ENCODE results near the gene ITPR1.
"Not testable (repeated sequence)": the region's sequence is repeated elsewhere in the genome, so short reads cannot be mapped to it uniquely, and the experiment has no call there.

Gene ITPR1

DNA sequence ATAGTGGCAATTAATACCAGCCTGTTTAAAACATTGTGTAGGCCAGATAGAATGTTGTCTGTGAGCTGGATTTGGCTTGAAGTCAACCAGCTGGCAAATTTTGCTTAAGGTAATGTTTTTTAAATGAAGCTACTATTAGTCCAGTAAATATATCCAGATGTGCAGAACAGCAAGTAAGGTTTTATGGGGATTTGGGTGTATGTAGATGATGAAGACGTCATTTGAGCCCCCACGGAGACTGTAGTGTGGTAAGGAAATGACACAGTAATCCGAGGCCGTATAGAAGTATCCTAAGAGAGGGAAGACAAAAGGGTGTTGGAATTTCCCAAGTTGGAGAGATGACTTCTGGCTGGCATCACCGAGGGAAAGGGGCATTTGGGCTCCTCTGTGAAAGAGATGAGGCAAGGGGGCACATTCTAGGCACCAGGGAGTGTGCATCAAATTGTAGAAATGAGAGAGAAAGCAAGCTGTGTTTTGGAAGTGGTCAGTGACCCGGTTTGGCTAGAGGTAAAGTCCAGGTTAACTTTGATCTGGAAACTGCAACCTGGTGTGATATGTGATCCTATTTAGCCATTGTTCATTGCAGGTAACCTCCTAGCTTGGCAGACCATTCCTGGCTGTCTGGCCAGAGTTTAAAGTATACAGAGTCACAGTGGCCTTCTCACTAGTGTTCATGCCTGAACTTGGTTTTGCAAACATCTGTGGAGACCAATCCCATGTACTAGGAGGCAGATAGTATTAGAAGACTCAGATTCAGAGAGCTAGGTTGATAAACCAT, 104.2 kb downstream of the ITPR1 start:
- DNase-seq: no peak

DNA sequence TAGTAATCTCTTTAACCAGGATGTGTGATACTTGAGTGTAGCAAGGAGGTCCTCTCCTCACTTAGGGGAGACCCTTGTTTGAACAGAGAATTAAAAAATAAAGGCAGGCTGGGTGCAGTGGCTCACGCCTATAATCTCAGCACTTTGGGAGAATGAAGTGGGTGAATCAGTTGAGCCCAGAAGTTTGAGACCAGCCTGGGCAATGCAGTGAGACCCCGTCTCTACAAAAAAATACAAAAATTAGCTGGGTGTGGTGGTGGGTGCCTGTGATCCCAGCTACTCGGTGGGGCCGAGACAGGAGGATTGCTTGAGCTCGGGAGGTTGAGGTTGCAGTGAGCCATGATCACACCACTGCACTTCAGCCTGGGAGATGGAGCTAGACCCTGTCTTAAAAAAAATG, 105.1 kb downstream of the ITPR1 start:
- DNase-seq: not testable (repeated sequence)

DNA sequence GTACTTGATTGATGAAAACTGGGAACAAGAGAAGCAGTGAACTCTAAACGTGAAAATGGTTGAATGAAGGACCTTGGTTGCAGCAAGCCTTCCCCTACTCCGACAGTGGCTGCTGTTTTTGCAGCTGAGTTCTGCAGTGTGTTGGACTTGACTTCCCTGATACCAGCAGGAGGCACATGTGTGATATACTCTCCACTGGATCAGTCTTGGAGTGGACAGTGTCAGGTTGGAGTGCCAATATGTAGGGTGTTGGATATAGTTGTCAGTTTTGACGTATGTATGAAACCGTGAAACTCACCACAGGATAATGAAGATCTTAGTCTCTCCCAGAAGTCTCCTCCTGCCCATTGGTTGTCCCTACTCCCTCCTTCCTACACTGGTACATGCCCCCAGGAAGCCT, 106.5 kb downstream of the ITPR1 start:
- no peak for DNase-seq

DNA sequence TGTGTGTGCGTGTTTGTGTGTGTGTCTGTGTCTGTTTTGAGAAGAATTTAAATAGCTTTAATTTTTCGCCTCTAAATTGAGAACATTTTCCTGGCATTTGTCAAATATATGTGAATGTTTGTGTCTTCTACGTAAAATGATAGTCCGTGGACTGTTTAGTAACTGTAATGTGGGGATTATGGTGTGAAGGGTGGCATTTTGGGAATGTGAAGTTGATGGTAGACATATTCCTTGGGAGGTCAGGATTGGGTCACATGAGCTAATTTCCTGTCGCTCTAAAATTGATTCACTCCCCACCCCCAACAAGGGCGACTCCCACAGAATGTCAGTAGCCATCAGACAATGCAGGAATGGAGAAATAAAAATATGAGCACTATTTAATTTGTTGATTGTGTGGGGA, 107.3 kb downstream of the ITPR1 start:
- DNase-seq: no peak

DNA sequence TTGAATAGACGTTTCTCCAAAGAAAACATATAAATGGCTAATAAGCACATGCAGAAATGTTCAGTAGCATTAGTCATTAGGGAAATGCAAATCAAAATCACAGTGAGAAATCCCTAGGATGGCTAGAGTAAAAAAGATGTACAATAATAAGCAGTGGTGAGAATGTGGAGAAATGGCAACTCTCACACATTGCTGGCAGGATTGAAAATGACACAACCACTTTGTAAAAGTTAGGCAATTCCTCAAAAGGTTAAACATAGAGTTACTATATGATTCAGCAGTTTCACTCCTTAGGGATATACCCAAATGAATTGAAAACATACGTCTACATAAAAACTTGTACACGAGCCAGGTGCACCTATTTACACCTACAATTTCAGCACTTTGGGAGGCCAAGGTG, 108.7 kb downstream of the ITPR1 start:
- no peak for DNase-seq

DNA sequence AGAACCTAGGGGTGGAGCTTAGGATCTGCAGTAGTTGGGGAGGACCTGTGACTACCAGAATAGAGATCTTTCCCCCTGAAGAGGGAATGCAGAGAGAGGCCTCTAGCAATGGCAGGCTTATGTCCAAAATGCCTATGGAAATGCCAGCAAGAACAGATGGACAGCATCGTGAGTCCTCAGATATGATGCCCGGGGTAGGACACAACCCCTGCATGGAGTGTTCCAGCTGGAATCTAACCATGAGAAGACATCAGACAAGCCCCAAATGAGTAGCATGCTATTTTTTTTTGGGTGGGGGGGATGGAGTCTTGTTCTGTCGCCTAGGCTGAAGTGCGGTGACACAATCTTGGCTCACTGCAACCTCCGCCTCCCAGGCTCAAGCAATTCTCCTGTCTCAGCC, 111.5 kb downstream of the ITPR1 start:
- no peak for DNase-seq

DNA sequence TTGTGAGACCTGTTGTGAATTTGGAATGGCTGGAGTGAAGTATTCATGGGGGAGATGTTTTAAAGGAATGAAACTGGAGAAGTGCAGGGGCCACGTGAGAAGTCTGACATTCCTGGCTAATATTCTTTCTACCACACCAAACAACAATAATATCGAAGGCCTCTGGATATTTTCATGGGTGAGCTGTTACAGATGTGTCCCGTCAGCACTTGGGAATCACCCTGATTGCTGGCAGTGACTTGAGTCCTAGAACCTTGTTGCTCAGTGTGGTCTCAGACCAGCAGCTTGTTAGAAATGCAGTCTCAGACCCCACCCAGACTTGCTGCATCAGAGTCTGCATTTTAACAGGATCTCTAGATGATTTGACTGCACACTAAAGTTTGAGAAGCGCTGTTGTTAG, 113.8 kb downstream of the ITPR1 start:
- no peak for DNase-seq

DNA sequence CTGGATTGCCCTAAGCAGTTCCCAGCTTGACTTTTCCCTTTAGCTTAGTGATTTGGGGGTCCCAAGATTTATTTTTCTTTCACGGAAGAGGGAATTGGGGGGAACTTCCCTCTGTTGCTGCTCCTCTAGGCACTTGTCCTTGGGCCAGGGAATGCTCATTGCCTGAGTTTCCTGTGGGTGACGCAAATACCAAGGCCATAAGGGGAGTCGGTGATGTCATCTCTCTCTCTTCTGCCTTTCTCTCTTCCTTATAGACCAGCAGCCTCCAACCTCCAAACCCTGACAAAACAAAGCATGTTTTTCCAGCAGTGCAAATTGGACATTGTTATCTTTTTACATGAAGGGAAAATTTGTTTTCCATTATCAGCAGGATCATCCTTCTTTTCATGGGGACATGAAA, 120.2 kb downstream of the ITPR1 start:
- DNase-seq: no peak

DNA sequence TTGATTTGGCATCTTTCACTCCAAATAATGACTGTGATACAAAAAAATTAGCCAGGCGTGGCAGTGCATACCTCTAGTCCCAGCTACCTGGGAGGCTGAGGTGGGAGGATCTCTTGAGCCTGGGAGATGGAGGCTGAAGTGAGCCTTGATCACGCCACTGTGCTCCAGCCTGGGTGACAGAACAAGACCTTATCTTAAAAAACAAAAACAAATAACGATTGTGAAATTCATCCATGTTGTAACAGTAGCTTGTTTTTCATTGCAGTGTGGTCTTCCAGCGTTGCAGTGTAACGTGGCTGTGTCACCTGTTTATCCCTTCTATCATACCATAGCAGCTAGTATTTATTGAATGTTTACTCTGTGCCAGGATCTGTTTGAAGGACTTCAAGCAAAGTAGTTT, 120.9 kb downstream of the ITPR1 start:
- no peak for DNase-seq

DNA sequence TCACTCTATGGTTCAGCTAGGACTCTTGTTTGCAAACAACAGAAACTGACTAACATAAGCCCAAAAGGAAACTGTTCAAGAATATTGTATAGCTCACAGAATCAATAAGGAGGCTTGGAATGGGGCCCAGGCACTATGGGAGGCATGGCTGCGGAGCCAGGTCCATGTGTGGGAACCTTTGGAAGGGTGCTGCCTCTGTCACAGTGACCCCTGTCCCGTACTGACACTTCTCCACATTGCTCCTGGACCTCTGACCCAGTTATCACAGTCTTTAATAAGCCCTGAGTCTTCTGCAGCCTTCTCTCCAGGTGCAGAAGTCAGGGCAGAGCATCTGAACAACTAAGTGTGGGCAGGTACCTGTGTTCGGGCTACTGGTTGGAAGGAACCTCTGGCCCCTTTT, 121.8 kb downstream of the ITPR1 start:
- DNase-seq: no peak

DNA sequence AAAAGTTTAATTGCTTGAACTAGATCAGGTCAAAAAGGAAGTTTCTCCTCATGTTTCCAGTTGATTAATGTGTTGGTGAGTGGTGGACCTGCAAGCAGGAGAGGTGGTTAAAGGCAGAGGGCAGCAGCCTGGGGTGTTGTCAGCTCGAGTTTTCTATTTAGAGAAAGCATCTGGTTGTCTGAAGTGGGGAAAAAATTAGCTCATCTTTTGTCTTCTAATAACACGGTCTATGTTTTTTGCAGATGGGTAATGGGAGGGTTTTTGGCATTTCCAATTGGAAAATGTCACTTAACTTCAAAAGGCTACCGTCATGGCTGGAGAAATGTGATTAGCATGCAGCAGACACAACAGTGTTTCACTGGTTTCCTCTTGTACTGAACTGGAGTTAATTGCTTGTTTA, 122.6 kb downstream of the ITPR1 start:
- DNase-seq: no peak

DNA sequence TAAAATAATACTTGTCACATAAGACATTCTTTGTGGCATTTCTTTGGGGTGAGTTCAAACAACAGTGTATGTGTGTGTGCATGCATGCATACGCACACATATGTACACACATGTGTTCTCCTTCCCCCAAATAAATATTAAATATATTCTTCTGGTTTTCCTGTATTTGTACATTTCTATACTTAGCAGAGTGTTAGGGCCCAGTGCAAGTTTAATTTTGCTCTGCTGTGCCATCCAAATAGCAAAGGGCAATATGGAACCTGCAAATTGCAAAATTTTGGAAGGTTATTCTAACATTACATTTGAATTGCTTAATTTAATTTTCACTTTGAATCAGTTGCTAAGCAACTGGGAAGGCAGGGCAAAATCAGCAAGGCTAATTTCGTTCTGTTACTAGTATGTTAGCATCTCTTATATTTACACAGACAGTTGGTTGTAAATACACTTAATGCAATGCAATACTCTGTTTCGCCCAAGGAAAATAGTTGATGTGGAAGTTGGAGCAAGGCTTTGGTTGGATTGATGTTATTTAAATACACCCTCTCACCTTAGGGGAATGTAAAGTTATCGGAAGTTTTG, 130.4 kb downstream of the ITPR1 start:
- DNase-seq: no peak

DNA sequence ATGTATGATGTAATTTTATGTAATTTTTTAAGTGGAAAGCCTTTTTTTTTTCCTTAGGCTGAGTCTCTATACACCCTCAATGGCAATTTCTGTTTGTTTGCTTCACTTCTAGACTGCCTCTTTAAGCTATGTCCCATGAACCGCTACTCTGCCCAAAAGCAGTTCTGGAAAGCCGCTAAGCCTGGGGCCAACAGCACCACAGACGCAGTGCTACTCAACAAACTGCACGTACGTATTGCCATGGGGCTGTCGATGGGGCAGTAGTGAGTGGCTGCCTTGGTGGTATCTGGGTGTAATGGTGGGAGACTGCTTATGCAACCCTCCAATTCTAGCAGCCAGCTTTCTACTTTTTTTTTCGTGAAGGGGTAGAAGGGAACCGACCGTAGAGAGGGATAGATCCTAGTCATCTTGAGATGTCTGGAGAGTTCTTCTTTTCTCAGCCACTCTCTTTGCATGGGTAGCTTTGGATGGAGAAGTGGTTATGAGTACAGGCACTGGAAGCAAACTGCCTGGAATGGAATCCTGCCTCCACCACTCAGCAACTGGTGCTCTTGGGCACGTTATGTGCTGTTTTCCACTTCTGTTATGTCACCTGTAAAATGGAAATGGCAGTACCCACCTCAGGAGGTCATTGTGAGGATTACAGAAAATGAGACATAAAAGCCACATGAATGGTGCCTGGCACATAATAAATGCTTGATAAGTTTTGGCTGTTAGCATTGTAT, 134.7 kb downstream of the ITPR1 start:
- DNase-seq: no peak

DNA sequence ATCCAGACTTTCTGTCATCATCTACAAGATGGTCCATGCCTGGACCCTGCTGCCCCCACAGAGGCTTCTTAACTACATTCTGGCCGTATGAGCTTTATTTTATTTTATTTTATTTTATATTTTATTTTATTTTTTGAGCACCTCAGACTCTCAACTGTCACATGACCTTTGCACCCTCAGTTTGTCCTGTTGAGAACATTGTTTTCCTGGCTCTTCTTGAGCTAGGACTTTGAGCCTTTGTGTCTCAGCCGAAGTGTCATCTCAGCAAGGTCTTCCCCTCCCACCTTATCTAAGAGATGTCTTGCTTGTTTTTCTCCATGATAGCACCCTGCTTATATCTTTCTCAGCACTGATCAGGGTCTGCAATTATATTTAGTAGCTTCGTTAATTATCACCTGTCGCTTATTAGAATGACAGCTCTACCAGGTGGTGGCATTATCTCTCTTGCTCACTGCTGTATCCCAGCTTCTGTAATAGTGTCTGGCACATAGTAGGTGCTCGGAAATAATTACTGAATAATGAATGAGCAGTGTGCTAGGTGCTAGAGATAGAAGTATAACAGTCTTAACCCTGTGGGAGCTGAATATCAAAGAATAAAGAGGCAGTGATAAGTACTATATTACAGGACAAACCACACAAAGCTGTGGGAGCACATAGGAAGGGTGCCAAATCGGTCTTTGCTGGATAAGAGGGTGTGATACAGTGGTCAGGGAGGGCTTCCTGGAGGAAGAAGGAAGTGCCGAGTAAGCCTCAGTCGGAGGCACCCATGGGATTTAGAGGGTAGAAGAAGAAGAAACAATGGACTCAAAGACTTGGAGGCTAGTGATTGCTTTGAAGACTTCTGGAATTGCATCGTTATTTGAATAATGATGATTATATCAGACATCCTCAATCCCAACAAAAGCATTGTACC, 136.2 kb downstream of the ITPR1 start:
- DNase-seq: no peak

DNA sequence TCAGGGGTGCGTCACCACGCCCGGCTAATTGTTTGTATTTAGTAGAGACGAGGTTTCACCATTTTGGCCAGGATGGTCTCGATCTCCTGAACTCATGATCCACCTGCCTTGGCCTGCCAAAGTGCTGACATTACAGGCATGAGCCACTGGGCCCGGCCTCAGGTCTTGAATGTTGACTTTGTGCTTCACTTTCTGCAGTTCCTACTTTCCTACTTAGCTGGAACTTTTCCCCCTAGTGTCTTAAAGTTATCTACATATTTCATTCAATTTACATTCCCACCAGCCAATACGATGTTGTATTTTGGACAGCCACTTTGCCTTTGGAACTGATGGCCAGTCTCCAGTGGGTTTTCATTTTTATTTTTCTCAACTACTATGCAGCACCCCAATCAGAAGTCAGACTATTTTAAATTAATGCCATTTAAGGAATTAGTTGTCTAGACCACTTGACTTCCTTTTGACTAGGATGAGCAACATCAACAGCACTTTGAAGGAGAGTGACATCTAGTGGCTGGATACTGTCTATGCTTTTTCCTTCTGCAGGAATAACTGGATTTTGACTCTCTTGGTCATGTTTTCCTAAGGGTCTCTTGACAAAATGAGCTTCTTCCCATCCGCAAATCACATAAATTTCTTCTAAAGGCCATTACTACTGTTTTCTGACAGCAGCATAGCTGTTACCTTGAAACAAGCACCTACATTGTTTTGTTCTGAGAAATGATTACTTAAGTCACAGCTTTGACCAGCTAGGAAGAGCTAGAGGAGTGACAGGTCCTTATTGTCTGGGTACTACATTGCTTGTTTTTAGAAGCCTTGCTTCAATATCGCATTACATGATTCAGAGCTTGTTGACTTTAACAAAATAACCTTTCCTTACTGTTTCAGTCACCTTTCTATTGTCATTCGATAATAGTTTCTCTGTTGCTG, 140.2 kb downstream of the ITPR1 start:
- no peak for DNase-seq

DNA sequence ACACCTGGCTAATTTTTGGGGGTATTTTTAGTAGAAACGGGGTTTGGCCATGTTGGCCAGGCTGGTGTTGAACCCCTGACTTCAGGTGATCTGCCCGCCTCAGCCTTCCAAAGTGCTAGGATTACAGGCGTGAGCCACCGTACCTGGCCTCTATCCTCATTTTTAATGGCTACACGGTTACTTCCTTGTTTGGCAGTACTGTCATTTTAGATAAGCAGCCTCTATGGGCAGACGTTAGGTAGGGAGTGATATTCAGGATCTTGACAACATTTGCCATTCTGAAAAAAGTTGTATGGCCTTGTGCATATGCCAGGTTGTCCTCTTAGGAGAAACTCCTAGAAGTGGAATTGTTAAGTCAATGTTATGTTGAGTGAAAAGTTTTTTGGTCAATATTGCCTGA, 141.7 kb downstream of the ITPR1 start:
- no peak for DNase-seq

DNA sequence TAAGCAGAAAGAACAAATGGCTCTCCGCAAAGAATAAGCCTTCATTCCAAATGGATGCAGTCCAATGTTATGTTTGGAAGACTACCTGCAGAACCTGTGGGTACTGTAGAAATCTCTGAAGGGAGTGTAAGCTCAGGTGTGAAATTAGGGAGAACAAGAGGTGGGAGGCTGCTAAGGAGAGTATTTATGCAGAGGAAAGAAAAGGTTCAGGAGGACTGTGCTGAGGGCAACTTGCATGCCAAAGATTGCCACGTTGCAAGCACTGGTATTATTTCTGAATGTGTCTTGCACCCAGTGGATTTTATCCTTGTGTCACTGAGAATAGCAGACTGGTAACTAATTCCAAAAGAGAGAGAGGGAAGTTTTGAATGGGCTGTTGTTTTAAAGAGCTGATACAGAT, 144.1 kb downstream of the ITPR1 start:
- DNase-seq: no peak

DNA sequence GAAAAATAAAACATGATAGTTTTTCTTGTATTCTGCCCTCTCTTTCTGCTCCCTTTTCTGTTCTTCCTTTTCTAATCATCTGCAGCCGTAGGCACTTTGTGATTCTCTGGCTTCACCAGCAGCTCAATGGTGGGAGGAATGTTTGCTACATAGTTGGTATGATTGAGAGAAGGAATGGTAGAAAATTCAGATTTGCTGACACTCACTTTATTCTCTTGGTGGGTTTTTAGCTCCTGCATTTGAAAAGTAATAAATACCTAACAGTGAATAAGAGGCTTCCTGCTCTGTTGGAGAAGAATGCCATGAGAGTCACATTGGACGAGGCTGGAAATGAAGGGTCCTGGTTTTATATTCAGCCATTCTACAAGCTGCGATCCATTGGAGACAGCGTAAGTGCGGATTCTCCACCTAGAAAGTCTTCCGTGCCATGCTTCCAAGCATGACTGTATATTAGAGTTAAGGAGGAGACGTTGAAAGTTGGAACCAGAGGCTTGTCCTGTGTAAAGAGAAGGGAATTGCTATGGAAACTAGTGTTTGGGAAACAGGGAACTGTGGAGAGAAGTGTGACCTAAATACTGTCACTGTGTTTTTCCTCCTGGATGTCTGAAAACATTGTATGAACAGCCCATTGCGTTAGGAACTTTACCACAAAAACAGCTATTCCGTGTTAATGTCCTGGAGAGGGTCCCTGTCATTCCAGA, 148.9 kb downstream of the ITPR1 start:
- DNase-seq: no peak

DNA sequence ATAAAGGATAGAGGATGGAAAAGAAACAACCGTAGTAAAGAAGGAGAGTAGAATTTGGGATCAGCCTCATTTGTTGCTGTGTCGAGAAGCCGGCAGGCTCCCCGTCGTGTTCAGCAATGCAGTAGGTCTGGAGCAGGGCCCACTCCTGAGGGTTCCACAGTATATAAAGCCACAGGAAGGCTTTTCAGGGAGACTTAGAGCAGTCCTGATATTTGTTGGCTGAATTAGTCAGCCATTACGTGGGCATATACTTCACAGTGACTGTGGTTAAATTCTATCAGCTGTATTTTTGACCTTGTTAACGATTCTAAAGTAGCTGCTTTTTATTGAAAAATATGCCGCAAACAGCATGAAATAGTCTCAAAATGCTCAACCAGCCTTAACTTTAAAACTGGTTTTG, 149.5 kb downstream of the ITPR1 start:
- no peak for DNase-seq

DNA sequence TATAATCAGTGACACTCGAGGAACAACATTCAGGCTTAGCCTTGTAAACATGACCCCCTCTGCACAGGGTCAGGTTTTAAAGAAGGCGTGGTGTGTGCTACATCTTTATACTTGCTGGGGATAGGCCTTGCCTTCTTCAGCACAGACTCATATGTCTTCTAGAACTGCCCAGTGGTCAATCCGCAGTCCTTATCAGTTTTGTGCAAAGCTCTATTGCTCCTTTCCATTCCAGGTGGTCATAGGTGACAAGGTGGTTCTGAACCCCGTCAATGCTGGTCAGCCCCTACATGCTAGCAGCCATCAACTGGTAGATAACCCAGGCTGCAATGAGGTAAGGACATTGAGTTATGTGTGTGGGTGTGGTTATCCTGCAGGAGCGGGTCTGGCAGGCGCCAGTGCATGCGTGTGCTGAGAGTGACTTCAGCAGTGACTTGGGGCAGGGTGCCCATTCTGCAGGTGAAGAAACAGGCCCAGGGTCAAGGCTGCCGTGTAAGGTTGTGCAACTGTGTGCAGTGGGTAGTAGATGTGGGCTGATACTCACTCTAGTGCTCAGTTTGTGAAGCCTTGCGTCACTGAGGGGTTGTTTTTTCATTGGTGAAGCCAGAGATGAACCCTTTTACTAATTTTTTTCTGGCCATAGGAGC, 150.9 kb downstream of the ITPR1 start:
- no peak for DNase-seq

DNA sequence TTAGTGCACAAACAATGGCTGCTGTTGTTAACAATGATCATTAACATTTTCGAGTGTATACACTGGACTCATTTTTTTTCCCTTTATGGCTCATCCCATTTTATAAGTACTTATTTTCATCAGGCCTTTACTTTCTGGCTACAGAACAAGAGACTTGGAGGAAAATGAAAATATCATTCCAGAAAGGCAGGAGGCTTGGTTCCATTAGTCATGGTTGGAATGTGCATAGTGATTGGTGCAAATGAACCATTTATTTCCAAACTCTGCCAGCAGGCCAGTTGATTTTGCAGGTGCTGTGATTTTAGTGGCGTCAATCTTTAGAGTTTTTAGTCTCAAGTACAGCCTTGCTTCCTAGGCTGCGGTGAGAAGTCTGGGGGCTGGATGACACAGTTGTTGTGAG, 151.8 kb downstream of the ITPR1 start:
- no peak for DNase-seq
